ENCODE results near the gene DOCK9. TPM values are rescaled to one million over a fixed set of nuclear protein-coding genes. Genes with fewer than 3 reads are reported as not detected.
A peak's percentile ranks its signal among the peaks of the same experiment; 100 is the strongest.
"Not testable (repeated sequence)": the region's sequence is repeated elsewhere in the genome, so short reads cannot be mapped to it uniquely, and the experiment has no call there.

The DOCK9 gene
- total and polyA plus RNA-seq, 9 donors = 31.0 to 75.3 (median 45.4) TPM

- Histone ChIP-seq H3K27ac (no peak overlapping the region), H3K4me3 (no peak overlapping the region), H3K27me3 (no peaks in the 10 kb centered on the region), H3K36me3 (no peaks in the 10 kb centered on the region), H3K9me3 (no peaks in the 10 kb centered on the region), H3K4me1 (ENCODE audit: insufficient read depth) (peaks cover 7% of the 10 kb centered on the region)
- no peak for DNase-seq
- 78 to 84% (median 84%) methylated on average over 9 of the region's 9 CpGs for WGBS, 3 donors
- TF ChIP-seq EP300 (IDR thresholded peaks at IDR 0.05) (no peak), CTCF (IDR thresholded peaks at IDR 0.05) (no peak), POLR2A (IDR thresholded peaks at IDR 0.05) (no peak)
- intact Hi-C loops (cut with DNase I) = no loop called here
Measured at GRCh38 chr13:98755729-98756128, 222.1 kb downstream of the DOCK9 start.

GRCh38 chr13:98755116-98755515, 222.7 kb downstream of the DOCK9 start:
- 38 to 44% (median 42%) methylated on average over 2 of the region's 2 CpGs for WGBS, 3 donors
- no peak for TF ChIP-seq CTCF (IDR thresholded peaks at IDR 0.05)
- TF ChIP-seq POLR2A (IDR thresholded peaks at IDR 0.05) = no peak
- TF ChIP-seq EP300 (IDR thresholded peaks at IDR 0.05) = no peak
- H3K27ac ChIP-seq = no peak overlapping the region
- peaks cover 7% of the 10 kb centered on the region for H3K4me1 ChIP-seq (ENCODE audit: insufficient read depth)
- no peaks in the 10 kb centered on the region for H3K36me3 ChIP-seq
- intact Hi-C loops (cut with DNase I) = no loop called here
- no peak overlapping the region for H3K4me3 ChIP-seq
- H3K27me3 ChIP-seq = no peaks in the 10 kb centered on the region
- H3K9me3 ChIP-seq = no peaks in the 10 kb centered on the region
- DNase-seq = no peak

GRCh38 chr13:98754468-98754867, 223.4 kb downstream of the DOCK9 start:
- H3K27me3 ChIP-seq; intact Hi-C loops (cut with DNase I); H3K4me3 ChIP-seq; H3K4me1 ChIP-seq (ENCODE audit: insufficient read depth); H3K9me3 ChIP-seq; H3K36me3 ChIP-seq; DNase-seq; H3K27ac ChIP-seq: not testable (repeated sequence)
- 92% methylated on average over 4 of the region's 4 CpGs for WGBS, 3 donors

GRCh38 chr13:98752467-98753290, 225.2 kb downstream of the DOCK9 start, which contains the start of gene SLC15A1:
Gene SLC15A1 (minus strand): TSS chr13:98752672. CDS start chr13:98752598, 74 bp downstream.
- Histone ChIP-seq H3K27ac (no peak within 1 kb of the TSS), H3K36me3 (no peaks in the 10 kb centered on the region), H3K27me3 (no peaks in the 10 kb centered on the region), H3K4me1 (ENCODE audit: insufficient read depth) (peaks cover 7% of the 10 kb centered on the region), H3K9me3 (no peaks in the 10 kb centered on the region), H3K4me3 (peak within 1 kb of the TSS; percentile 16)
- TF ChIP-seq EP300 (IDR thresholded peaks at IDR 0.05) (no peak), CTCF (IDR thresholded peaks at IDR 0.05) (no peak), POLR2A (IDR thresholded peaks at IDR 0.05) (no peak)
- intact Hi-C loops (cut with DNase I) = no loop called here
- no peak for DNase-seq
- 4 to 8% (median 8%) methylated on average over 33 to 59 of the region's 59 CpGs for WGBS, 3 donors

- Histone ChIP-seq H3K4me1 (ENCODE audit: insufficient read depth) (peaks cover 7% of the 10 kb centered on the region), H3K36me3 (no peaks in the 10 kb centered on the region), H3K9me3 (no peaks in the 10 kb centered on the region), H3K4me3 (peak overlapping the region; percentile 16), H3K27ac (no peak overlapping the region), H3K27me3 (no peaks in the 10 kb centered on the region)
- 1 to 3% (median 1%) methylated on average over 34 to 36 of the region's 36 CpGs for WGBS, 3 donors
- TF ChIP-seq POLR2A (IDR thresholded peaks at IDR 0.05) (no peak), CTCF (IDR thresholded peaks at IDR 0.05) (no peak)
- intact Hi-C loops (cut with DNase I) = no loop called here
- no peak for DNase-seq
Measured at GRCh38 chr13:98751861-98752466, 225.9 kb downstream of the DOCK9 start.

Data from ovary (tissue), 9 donors.